H1 (cell line): ENCODE results near the gene MYLIP. TPM values are rescaled to one million over a fixed set of nuclear protein-coding genes. Genes with fewer than 3 reads are reported as not detected.

Source experiments
- CTCF ChIA-PET: fragments of 300-600 bp; sonication (Branson Sonifier 250); formaldehyde crosslinking; loops from one replicate; lab custom pipeline; 2021; ENCODE audit not compliant: partially characterized antibody; lab: Charles Lee
- POLR2A ChIA-PET: fragments of 300-600 bp; sonication (Branson Sonifier 250); formaldehyde crosslinking; loops from one replicate; lab custom pipeline; 2021; ENCODE audit warnings: inconsistent platforms; ENCODE audit not compliant: partially characterized antibody; lab: Charles Lee
- DNase-seq, 2 experiments: peaks; one replicate each; pipeline versions ENCODE4 v3.0.0 to v3.0.0-alpha.2; 2010 to 2022; ENCODE audit warnings: low spot score in 2 of 2, low read depth in 1 of 2, mixed read lengths in 1 of 2
- FAIRE-seq: peaks from 2 replicates; lab custom pipeline; 2011; peaks lifted over from hg19 to GRCh38; lab: Jason Lieb, UNC
- H2AFZ ChIP-seq: 2 replicates; pipeline ENCODE4 v1.8.1; 2012; ENCODE audit warnings: low read length, inconsistent platforms
- H2AK5ac ChIP-seq: 2 replicates; pipeline ENCODE4 v1.6.1; 2013; ENCODE audit warnings: low read depth, low read length
- H2BK120ac ChIP-seq: replicated peaks from 2 replicates; pipeline ENCODE3; 2013; ENCODE audit warnings: low read depth, low read length, inconsistent platforms
- H2BK12ac ChIP-seq: 2 replicates; pipeline ENCODE4 v1.6.1; 2013; ENCODE audit warnings: low read depth, low read length
- H2BK15ac ChIP-seq: 2 replicates; pipeline ENCODE4 v1.6.1; 2013; ENCODE audit warnings: low read length
- H2BK20ac ChIP-seq: 2 replicates; pipeline ENCODE4 v1.6.1; 2013; ENCODE audit warnings: low read length
- H2BK5ac ChIP-seq: 2 replicates; pipeline ENCODE4 v1.6.1; 2013; ENCODE audit warnings: low read depth, low read length
- H3K14ac ChIP-seq: 2 replicates; pipeline ENCODE4 v1.6.1; 2013; ENCODE audit warnings: inconsistent platforms; ENCODE audit not compliant: insufficient read length
- H3K18ac ChIP-seq: 2 replicates; pipeline ENCODE4 v1.6.1; 2013; ENCODE audit warnings: low read length; ENCODE audit errors: extremely low read depth
- H3K23ac ChIP-seq: 2 replicates; pipeline ENCODE4 v1.6.1; 2013; ENCODE audit warnings: inconsistent platforms; ENCODE audit not compliant: insufficient read length
- H3K23me2 ChIP-seq: 2 replicates; pipeline ENCODE4 v1.6.1; 2013; ENCODE audit warnings: low read depth, low read length
- H3K27ac ChIP-seq: 2 replicates; pipeline ENCODE4 v1.6.1; 2011; ENCODE audit warnings: low read depth, low read length, inconsistent platforms
- H3K27me3 ChIP-seq, 4 experiments: replicated peaks in 1 of 4; 1 replicate in 1 of 4; 2 replicates in 3 of 4; pipeline versions ENCODE4 v1.6.1 to v1.8.1; 2011 to 2013; ENCODE audit warnings: low read length in 3 of 4, mild to moderate bottlenecking in 3 of 4, inconsistent platforms in 2 of 4, mixed read lengths in 2 of 4, moderate library complexity in 1 of 4; ENCODE audit not compliant: control insufficient read depth in 3 of 4, insufficient read depth in 3 of 4; ENCODE audit errors: extremely low read depth in 1 of 4
- H3K36me3 ChIP-seq, 4 experiments: 2 replicates each; pipeline versions ENCODE4 v1.6.1 to v1.8.1; 2011 to 2013; ENCODE audit warnings: mild to moderate bottlenecking in 4 of 4, low read length in 3 of 4, moderate library complexity in 2 of 4, control low read depth in 1 of 4, inconsistent platforms in 1 of 4; ENCODE audit not compliant: insufficient read depth in 4 of 4, control insufficient read depth in 2 of 4
- H3K4ac ChIP-seq: replicated peaks from 2 replicates; pipeline ENCODE3; 2013; ENCODE audit warnings: low read length, low read depth, mixed read lengths, inconsistent platforms; ENCODE audit not compliant: insufficient read length
- H3K4me1 ChIP-seq, 4 experiments: replicated peaks in 1 of 4; 1 replicate in 1 of 4; 2 replicates in 3 of 4; pipeline versions ENCODE4 v1.6.1 to v1.8.1; 2011 to 2013; ENCODE audit warnings: low read length in 3 of 4, inconsistent platforms in 2 of 4, mixed read lengths in 1 of 4; ENCODE audit not compliant: insufficient read depth in 4 of 4, control insufficient read depth in 3 of 4
- H3K4me2 ChIP-seq, 2 experiments: 2 replicates each; pipeline versions ENCODE4 v1.6.1 to v1.8.1; 2011 to 2013; ENCODE audit warnings: low read depth in 2 of 2, low read length in 2 of 2, control low read depth in 1 of 2, inconsistent platforms in 1 of 2, mild to moderate bottlenecking in 1 of 2; ENCODE audit not compliant: insufficient read depth in 1 of 2
- H3K4me3 ChIP-seq, 4 experiments: fragments of 200-600, 300-600 bp in 1 of 4; sonication (generic), shearing (Covaris generic), sonication (Bioruptor Twin) in 1 of 4; 2 replicates each; pipeline versions ENCODE4 v1.5.1 to v1.8.1; 2011 to 2016; ENCODE audit warnings: low read length in 4 of 4, low read depth in 3 of 4, control low read depth in 2 of 4, inconsistent platforms in 2 of 4, mild to moderate bottlenecking in 2 of 4, mixed read lengths in 1 of 4, moderate library complexity in 1 of 4; ENCODE audit not compliant: insufficient read depth in 2 of 4; ENCODE audit errors: extremely low read depth in 1 of 4
- H3K56ac ChIP-seq: replicated peaks from 2 replicates; pipeline ENCODE3; 2013; ENCODE audit warnings: low read depth, mild to moderate bottlenecking, mixed read lengths, low read length, inconsistent platforms; ENCODE audit not compliant: insufficient read length
- H3K79me1 ChIP-seq: 2 replicates; pipeline ENCODE4 v1.6.1; 2013; ENCODE audit warnings: low read depth, low read length, control low read depth
- H3K79me2 ChIP-seq, 2 experiments: 2 replicates each; pipeline versions ENCODE4 v1.6.1 to v1.8.1; 2012 to 2013; ENCODE audit warnings: low read length in 2 of 2, mild to moderate bottlenecking in 2 of 2, inconsistent platforms in 1 of 2; ENCODE audit not compliant: insufficient read depth in 2 of 2, control insufficient read depth in 1 of 2
- H3K9ac ChIP-seq, 4 experiments: replicated peaks in 1 of 4; 1 replicate in 1 of 4; 2 replicates in 3 of 4; pipeline versions ENCODE4 v1.6.1 to v1.8.1; 2011 to 2013; ENCODE audit warnings: low read depth in 3 of 4, low read length in 3 of 4, control low read depth in 2 of 4, mild to moderate bottlenecking in 2 of 4, moderate library complexity in 2 of 4, inconsistent platforms in 1 of 4; ENCODE audit errors: extremely low read depth in 1 of 4
- H3K9me3 ChIP-seq, 2 experiments: 2 replicates each; pipeline versions ENCODE4 v1.6.1 to v1.8.1; 2012 to 2013; ENCODE audit warnings: mild to moderate bottlenecking in 2 of 2, moderate library complexity in 2 of 2, control low read depth in 1 of 2, inconsistent platforms in 1 of 2, low read depth in 1 of 2, low read length in 1 of 2, mixed read lengths in 1 of 2; ENCODE audit not compliant: insufficient read depth in 2 of 2
- H4K20me1 ChIP-seq, 2 experiments: replicated peaks in 1 of 2; 2 replicates each; pipeline versions ENCODE3 to v1.8.1; 2011 to 2013; ENCODE audit warnings: inconsistent platforms in 2 of 2, low read length in 2 of 2, mild to moderate bottlenecking in 1 of 2; ENCODE audit not compliant: insufficient read depth in 2 of 2, control insufficient read depth in 1 of 2
- H4K5ac ChIP-seq: 2 replicates; pipeline ENCODE4 v1.6.1; 2013; ENCODE audit warnings: low read length, low read depth, mixed read lengths, inconsistent platforms; ENCODE audit not compliant: insufficient read length
- H4K8ac ChIP-seq: 2 replicates; pipeline ENCODE4 v1.8.0; 2013; ENCODE audit warnings: mild to moderate bottlenecking, moderate library complexity, low read length, inconsistent platforms; ENCODE audit not compliant: insufficient read depth; ENCODE audit errors: extremely low read depth
- H4K91ac ChIP-seq: replicated peaks from 2 replicates; pipeline ENCODE3; 2013; ENCODE audit warnings: low read length, mixed read lengths, inconsistent platforms; ENCODE audit not compliant: insufficient read length
- EP300 ChIP-seq, 2 experiments: IDR thresholded peaks; 1 replicate in 1 of 2; 2 replicates in 1 of 2; pipeline ENCODE4 v1.6.1; 2011 to 2012; ENCODE audit warnings: low read depth in 2 of 2, low read length in 2 of 2, mild to moderate bottlenecking in 2 of 2, borderline replicate concordance in 1 of 2, inconsistent platforms in 1 of 2, moderate library complexity in 1 of 2
- polyA plus RNA-seq, 7 experiments: library from polyadenylated mRNA; depleted of rRNA in 3 of 7; stranded (reverse) in 5 of 7; unstranded in 2 of 7; fragments of >200 nt in 5 of 7; fragments of 200-250 nt in 2 of 7; gene quantifications; 1 replicate in 5 of 7; 2 replicates in 1 of 7; 4 replicates in 1 of 7; pipeline versions ENCODE4 v1.2.1 to v1.2.3, GENCODE V29; 2011 to 2013; ENCODE audit warnings: missing spikeins in 2 of 7, mixed read lengths in 2 of 7
- total RNA-seq: library from RNA; stranded (reverse); fragmentation: NEBNext Ultra II Directional; extraction: Animal tissue kit (Norgen Biotek cat#: 25700); gene quantifications from 2 replicates; pipeline ENCODE4 v1.2.1, GENCODE V29; 2021

MYLIP gene
- total and polyA plus RNA-seq, 2 of the 8 experiments (the other 6 are each of a cell fraction or from before 2014, with no cell fraction given): 21.1 to 26.9 TPM

DNA sequence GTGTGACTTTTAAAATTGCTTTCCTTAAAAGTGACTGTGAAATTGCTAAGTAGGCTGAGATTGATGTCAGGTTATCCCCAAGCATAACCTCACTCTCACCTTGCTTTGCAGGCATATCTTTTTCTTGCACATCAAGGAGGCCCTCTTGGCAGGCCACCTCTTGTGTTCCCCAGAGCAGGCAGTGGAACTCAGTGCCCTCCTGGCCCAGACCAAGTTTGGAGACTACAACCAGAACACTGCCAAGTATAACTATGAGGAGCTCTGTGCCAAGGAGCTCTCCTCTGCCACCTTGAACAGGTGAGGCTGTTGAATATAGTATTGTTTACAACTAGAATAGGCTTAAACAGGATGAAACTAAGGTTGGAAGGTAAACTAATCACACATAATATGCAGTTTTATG lies 12.6 kb downstream of the MYLIP start:
- Histone ChIP-seq H4K5ac (no peak overlapping the region), H3K27me3 (no peaks in the 10 kb centered on the region), H2BK12ac (no peak overlapping the region), H3K27ac (no peak overlapping the region), H3K4me2 (no peak overlapping the region), H3K4ac (no peak overlapping the region), H3K79me2 (peaks cover 17 to 78% of the 10 kb centered on the region in 2 experiments; a peak in 3 of 4 replicates), H2AFZ (no peak overlapping the region), H2AK5ac (no peak overlapping the region), H3K9ac (no peak overlapping the region), H3K23me2 (no peaks in the 10 kb centered on the region), H3K14ac (no peak overlapping the region), H4K91ac (no peak overlapping the region), H3K9me3 (no peaks in the 10 kb centered on the region), H2BK120ac (no peak overlapping the region), H3K56ac (no peak overlapping the region), H3K36me3 (peaks cover 19 to 55% (median 48%) of the 10 kb centered on the region in 4 experiments), H2BK15ac (no peak overlapping the region), H3K79me1 (peaks cover 3% of the 10 kb centered on the region; the same call in 1 of the 2 replicates), H4K20me1 (peaks cover 15 to 17% of the 10 kb centered on the region in 2 experiments), H4K8ac (no peak overlapping the region), H3K23ac (no peak overlapping the region), H2BK20ac (no peak overlapping the region), H3K4me3 (no peak overlapping the region), H3K4me1 (peaks cover 0 to 4% (median 3%) of the 10 kb centered on the region in 4 experiments; a peak in 3 of 7 replicates), H3K18ac (no peak overlapping the region), H2BK5ac (no peak overlapping the region)
- ChIA-PET CTCF (interaction anchor here (0.9 to 1.8 kb wide), 2 partner anchors 41 to 64 kb away, joined by 4 to 5 read pairs; no protein-coding TSS in a partner anchor), POLR2A (interaction anchor here (1.4 to 8.7 kb wide), 2 partner anchors 10 to 11 kb away, joined by 4 to 70 read pairs; partner anchors contain the start of gene MYLIP)
- DNase-seq (no peak), FAIRE-seq (no peak)
- no peak for TF ChIP-seq EP300 (IDR thresholded peaks at IDR 0.05; ENCODE audit: borderline replicate concordance in 1 of 2, low read depth in 2 of 2, low read length in 2 of 2)
